H1 (cell line): Measurements from ENCODE around the gene B4GALNT1. TPM values are rescaled to one million over a fixed set of nuclear protein-coding genes. Genes with fewer than 3 reads are reported as not detected.

Experiments used
- FOSL1 ChIP-seq: IDR thresholded peaks from 2 replicates; pipeline ENCODE4 v1.6.1; 2011; ENCODE audit warnings: mild to moderate bottlenecking, low read depth, low read length, moderate library complexity; ENCODE audit not compliant: insufficient read depth
- KDM4A ChIP-seq: IDR thresholded peaks from one replicate; pipeline ENCODE4 v1.7.1; 2012; ENCODE audit warnings: low read depth, mild to moderate bottlenecking, moderate library complexity, low read length, inconsistent platforms; ENCODE audit not compliant: severe bottlenecking
- KDM5A ChIP-seq: fragments of 200-600 bp; IDR thresholded peaks from 2 replicates; pipeline ENCODE4 v1.7.1; 2012; ENCODE audit warnings: mild to moderate bottlenecking, low read length, inconsistent platforms, mixed read lengths
- SIN3A ChIP-seq, 2 experiments: IDR thresholded peaks in 1 of 2; conservative IDR thresholded peaks in 1 of 2; 2 replicates each; pipeline ENCODE4 v1.6.1; 2011 to 2012; ENCODE audit warnings: low read length in 2 of 2, improper control_type of control experiment in 1 of 2, low read depth in 1 of 2, mild to moderate bottlenecking in 1 of 2
- TBP ChIP-seq: IDR thresholded peaks from 2 replicates; pipeline ENCODE4 v1.6.1; 2011; ENCODE audit warnings: low read depth, low read length, improper control_type of control experiment
- polyA plus RNA-seq, 7 experiments: library from polyadenylated mRNA; depleted of rRNA in 3 of 7; stranded (reverse) in 5 of 7; unstranded in 2 of 7; fragments of >200 nt in 5 of 7; fragments of 200-250 nt in 2 of 7; gene quantifications; 1 replicate in 5 of 7; 2 replicates in 1 of 7; 4 replicates in 1 of 7; pipeline versions ENCODE4 v1.2.1 to v1.2.3, GENCODE V29; 2011 to 2013; ENCODE audit warnings: missing spikeins in 2 of 7, mixed read lengths in 2 of 7
- total RNA-seq: library from RNA; stranded (reverse); fragmentation: NEBNext Ultra II Directional; extraction: Animal tissue kit (Norgen Biotek cat#: 25700); gene quantifications from 2 replicates; pipeline ENCODE4 v1.2.1, GENCODE V29; 2021

B4GALNT1 gene
- total and polyA plus RNA-seq, 2 of the 8 experiments (the other 6 are each of a cell fraction or from before 2014, with no cell fraction given): 1.5 to 2.3 TPM

DNA sequence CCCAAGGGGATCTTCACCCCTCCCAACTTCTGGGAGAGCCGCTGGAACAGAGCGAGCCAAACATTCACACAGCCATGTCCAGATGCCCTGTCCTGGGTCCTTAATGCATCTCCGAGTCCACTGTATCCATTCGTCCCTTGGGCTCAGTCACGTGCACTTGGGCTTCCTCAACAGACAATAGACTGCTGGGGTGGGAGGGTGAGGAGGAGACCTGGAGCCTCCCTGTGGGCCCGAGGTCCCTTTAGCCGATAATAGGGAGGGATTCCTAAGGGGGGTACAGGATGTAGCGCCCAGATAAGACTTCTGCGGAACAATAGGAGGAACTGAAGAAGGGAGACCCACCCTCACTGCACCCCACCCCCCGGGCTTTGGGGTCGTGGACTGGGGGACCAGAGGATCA is 15.1 kb downstream of the B4GALNT1 start (continued):
- TF ChIP-seq KDM4A (no peak), SIN3A (conservative IDR thresholded peaks at IDR 0.05 in 1 of 2, IDR thresholded peaks at IDR 0.05 in 1 of 2; ENCODE audit: low read depth in 1 of 2, low read length in 2 of 2) (no peak), TBP (no peak), KDM5A (no peak), FOSL1 (no peak)
- TF ChIP-seq, all 59 proteins: peak for 0
